ENCODE measurements around the gene MUC5AC. TPM values are rescaled to one million over a fixed set of nuclear protein-coding genes. Genes with fewer than 3 reads are reported as not detected.
"Not testable (repeated sequence)": the region's sequence is repeated elsewhere in the genome, so short reads cannot be mapped to it uniquely, and the experiment has no call there.

The MUC5AC gene
- total RNA-seq, 2 experiments from 2014 or later, result not detected

DNA sequence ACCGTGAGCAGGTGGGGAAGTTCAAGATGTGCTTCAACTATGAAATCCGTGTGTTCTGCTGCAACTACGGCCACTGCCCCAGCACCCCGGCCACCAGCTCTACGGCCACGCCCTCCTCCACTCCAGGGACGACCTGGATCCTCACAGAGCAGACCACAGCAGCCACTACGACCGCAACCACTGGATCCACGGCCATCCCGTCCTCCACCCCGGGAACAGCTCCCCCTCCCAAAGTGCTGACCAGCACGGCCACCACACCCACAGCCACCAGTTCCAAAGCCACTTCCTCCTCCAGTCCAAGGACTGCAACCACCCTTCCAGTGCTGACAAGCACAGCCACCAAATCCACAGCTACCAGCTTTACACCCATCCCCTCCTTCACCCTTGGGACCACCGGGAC, 88.0 kb downstream of the MUC5AC start:
- CTCF ChIA-PET; DNase-seq; ATAC-seq; H3K36me3 Mint-ChIP-seq (ENCODE audit: low read depth); H3K4me1 Mint-ChIP-seq (ENCODE audit: low read depth); H3K4me3 Mint-ChIP-seq; POLR2A ChIA-PET; H3K27ac Mint-ChIP-seq; H3K9me3 Mint-ChIP-seq (ENCODE audit: insufficient read depth); H3K27me3 Mint-ChIP-seq (ENCODE audit: low read depth): not testable (repeated sequence)

DNA sequence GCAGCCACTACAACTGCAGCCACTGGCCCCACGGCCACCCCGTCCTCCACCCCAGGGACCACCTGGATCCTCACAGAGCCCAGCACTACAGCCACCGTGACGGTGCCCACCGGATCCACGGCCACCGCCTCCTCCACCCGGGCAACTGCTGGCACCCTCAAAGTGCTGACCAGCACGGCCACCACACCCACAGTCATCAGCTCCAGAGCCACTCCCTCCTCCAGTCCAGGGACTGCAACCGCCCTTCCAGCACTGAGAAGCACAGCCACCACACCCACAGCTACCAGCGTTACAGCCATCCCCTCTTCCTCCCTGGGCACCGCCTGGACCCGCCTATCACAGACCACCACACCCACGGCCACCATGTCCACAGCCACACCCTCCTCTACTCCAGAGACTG, 88.5 kb downstream of the MUC5AC start:
- DNase-seq; H3K4me1 Mint-ChIP-seq (ENCODE audit: low read depth); H3K4me3 Mint-ChIP-seq; CTCF ChIA-PET; H3K9me3 Mint-ChIP-seq (ENCODE audit: insufficient read depth); H3K27ac Mint-ChIP-seq; H3K27me3 Mint-ChIP-seq (ENCODE audit: low read depth); POLR2A ChIA-PET; H3K36me3 Mint-ChIP-seq (ENCODE audit: low read depth); ATAC-seq: not testable (repeated sequence)

DNA sequence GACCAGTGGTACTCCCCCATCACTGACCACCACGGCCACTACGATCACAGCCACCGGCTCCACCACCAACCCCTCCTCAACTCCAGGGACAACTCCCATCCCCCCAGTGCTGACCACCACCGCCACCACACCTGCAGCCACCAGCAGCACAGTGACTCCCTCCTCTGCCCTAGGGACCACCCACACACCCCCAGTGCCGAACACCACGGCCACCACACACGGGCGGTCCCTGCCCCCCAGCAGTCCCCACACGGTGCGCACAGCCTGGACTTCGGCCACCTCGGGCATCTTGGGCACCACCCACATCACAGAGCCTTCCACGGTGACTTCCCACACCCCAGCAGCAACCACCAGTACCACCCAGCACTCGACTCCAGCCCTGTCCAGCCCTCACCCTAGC, 89.3 kb downstream of the MUC5AC start:
- H3K4me1 Mint-ChIP-seq (ENCODE audit: low read depth); ATAC-seq; H3K4me3 Mint-ChIP-seq; H3K9me3 Mint-ChIP-seq (ENCODE audit: insufficient read depth); H3K36me3 Mint-ChIP-seq (ENCODE audit: low read depth); CTCF ChIA-PET; DNase-seq; POLR2A ChIA-PET; H3K27ac Mint-ChIP-seq; H3K27me3 Mint-ChIP-seq (ENCODE audit: low read depth): not testable (repeated sequence)

DNA sequence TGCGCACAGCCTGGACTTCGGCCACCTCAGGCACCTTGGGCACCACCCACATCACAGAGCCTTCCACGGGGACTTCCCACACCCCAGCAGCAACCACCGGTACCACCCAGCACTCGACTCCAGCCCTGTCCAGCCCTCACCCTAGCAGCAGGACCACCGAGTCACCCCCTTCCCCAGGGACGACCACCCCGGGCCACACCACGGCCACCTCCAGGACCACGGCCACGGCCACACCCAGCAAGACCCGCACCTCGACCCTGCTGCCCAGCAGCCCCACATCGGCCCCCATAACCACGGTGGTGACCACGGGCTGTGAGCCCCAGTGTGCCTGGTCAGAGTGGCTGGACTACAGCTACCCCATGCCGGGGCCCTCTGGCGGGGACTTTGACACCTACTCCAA, 91.2 kb downstream of the MUC5AC start:
- H3K4me3 Mint-ChIP-seq; H3K4me1 Mint-ChIP-seq (ENCODE audit: low read depth); DNase-seq; H3K9me3 Mint-ChIP-seq (ENCODE audit: insufficient read depth); ATAC-seq; H3K36me3 Mint-ChIP-seq (ENCODE audit: low read depth); H3K27me3 Mint-ChIP-seq (ENCODE audit: low read depth); CTCF ChIA-PET; H3K27ac Mint-ChIP-seq; POLR2A ChIA-PET: not testable (repeated sequence)

DNA sequence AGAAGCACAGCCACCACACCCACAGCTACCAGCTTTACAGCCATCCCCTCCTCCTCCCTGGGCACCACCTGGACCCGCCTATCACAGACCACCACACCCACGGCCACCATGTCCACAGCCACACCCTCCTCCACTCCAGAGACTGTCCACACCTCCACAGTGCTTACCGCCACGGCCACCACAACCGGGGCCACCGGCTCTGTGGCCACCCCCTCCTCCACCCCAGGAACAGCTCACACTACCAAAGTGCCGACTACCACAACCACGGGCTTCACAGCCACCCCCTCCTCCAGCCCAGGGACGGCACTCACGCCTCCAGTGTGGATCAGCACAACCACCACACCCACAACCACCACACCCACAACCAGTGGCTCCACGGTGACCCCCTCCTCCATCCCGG, 92.7 kb downstream of the MUC5AC start:
- H3K27ac Mint-ChIP-seq; H3K4me3 Mint-ChIP-seq; H3K27me3 Mint-ChIP-seq (ENCODE audit: low read depth); DNase-seq; ATAC-seq; H3K4me1 Mint-ChIP-seq (ENCODE audit: low read depth); H3K9me3 Mint-ChIP-seq (ENCODE audit: insufficient read depth); H3K36me3 Mint-ChIP-seq (ENCODE audit: low read depth); CTCF ChIA-PET; POLR2A ChIA-PET: not testable (repeated sequence)

Other genes with a start within 250 kb of the MUC5AC start
- 10 to 100 TPM; 46.1 to 48.4 TPM for gene CHID1, start 247.1 kb upstream of the MUC5AC start, total RNA-seq
- gene AP2A2, start 232.1 kb upstream of the MUC5AC start, total RNA-seq, result 10 to 100 TPM; 40.1 to 54.0 TPM
- not detected for gene MUC6, start 121.2 kb upstream of the MUC5AC start, total RNA-seq
- gene MUC2, start 83.1 kb upstream of the MUC5AC start, total RNA-seq, result not detected
- not detected for gene MUC5B, start 65.1 kb downstream of the MUC5AC start, total RNA-seq
- 10 to 100 TPM; 27.1 to 34.3 TPM for gene TOLLIP, start 151.7 kb downstream of the MUC5AC start, total RNA-seq
- gene BRSK2, start 232.0 kb downstream of the MUC5AC start, total RNA-seq, result under 1 TPM in 1 of 2 experiments, not detected in 1; 0.39 TPM

Data from activated CD8-positive, alpha-beta T cell treated with anti-CD3 and anti-CD28 coated beads, Interleukin-2, amount 10 ng/mL, durations not matched to agents 7 days and 5 days (primary cell).